Measurements from ENCODE around the gene PIP4K2A. TPM values are rescaled to one million over a fixed set of nuclear protein-coding genes. Genes with fewer than 3 reads are reported as not detected.

The PIP4K2A gene
- total and polyA plus RNA-seq, 2 donors, result 23.8 to 60.4 TPM

- no peak for DNase-seq (ENCODE audit: low read depth in 6 of 9, low spot score in 9 of 9)
Observed at GRCh38 chr10:22489975-22490374, 224.4 kb downstream of the PIP4K2A start.

GRCh38 chr10:22489467-22489866 lies 224.9 kb downstream of the PIP4K2A start:
- Histone ChIP-seq H3K9me3 (ENCODE audit: control insufficient read depth in 2 of 2, insufficient read depth in 1 of 2, low read length in 1 of 2) (no peaks in the 10 kb centered on the region), H3K27ac (ENCODE audit: low read depth in 1 of 2, low read length in 1 of 2) (no peak overlapping the region), H3K36me3 (ENCODE audit: control insufficient read depth in 2 of 2, insufficient read depth in 2 of 2, low read length in 1 of 2) (no peaks in the 10 kb centered on the region), H3K4me1 (ENCODE audit: control insufficient read depth in 2 of 2, insufficient read depth in 2 of 2, low read length in 2 of 2) (peaks cover 0 to 10% of the 10 kb centered on the region in 2 donors), H3K27me3 (ENCODE audit: control insufficient read depth in 2 of 2, insufficient read depth in 1 of 2, low read length in 1 of 2) (no peaks in the 10 kb centered on the region), H3K4me3 (ENCODE audit: low read length in 2 of 2) (no peak overlapping the region)
- DNase-seq (ENCODE audit: low read depth in 6 of 9, low spot score in 9 of 9), result no peak
- 90% methylated on average over 4 of the region's 4 CpGs for WGBS

More at GRCh38 chr10:22489975-22490374, 224.4 kb downstream of the PIP4K2A start:
- Histone ChIP-seq H3K9me3 (ENCODE audit: control insufficient read depth in 2 of 2, insufficient read depth in 1 of 2, low read length in 1 of 2) (no peaks in the 10 kb centered on the region), H3K4me3 (ENCODE audit: low read length in 2 of 2) (no peak overlapping the region), H3K27me3 (ENCODE audit: control insufficient read depth in 2 of 2, insufficient read depth in 1 of 2, low read length in 1 of 2) (no peaks in the 10 kb centered on the region), H3K36me3 (ENCODE audit: control insufficient read depth in 2 of 2, insufficient read depth in 2 of 2, low read length in 1 of 2) (no peaks in the 10 kb centered on the region), H3K27ac (ENCODE audit: low read depth in 1 of 2, low read length in 1 of 2) (no peak overlapping the region), H3K4me1 (ENCODE audit: control insufficient read depth in 2 of 2, insufficient read depth in 2 of 2, low read length in 2 of 2) (peaks cover 0 to 10% of the 10 kb centered on the region in 2 donors)
- WGBS, result over 99% methylated on average over 3 of the region's 3 CpGs

- DNase-seq (ENCODE audit: low read depth in 6 of 9, low spot score in 9 of 9), result no peak
- WGBS, result 89% methylated on average over 1 of the region's 1 CpG
Observed at GRCh38 chr10:22486431-22486830, 227.9 kb downstream of the PIP4K2A start.

More at GRCh38 chr10:22486431-22486830, 227.9 kb downstream of the PIP4K2A start:
- H3K36me3 ChIP-seq (ENCODE audit: control insufficient read depth in 2 of 2, insufficient read depth in 2 of 2, low read length in 1 of 2), result no peaks in the 10 kb centered on the region
- H3K4me1 ChIP-seq (ENCODE audit: control insufficient read depth in 2 of 2, insufficient read depth in 2 of 2, low read length in 2 of 2), result peaks cover 0 to 2% of the 10 kb centered on the region in 2 donors
- H3K4me3 ChIP-seq (ENCODE audit: low read length in 2 of 2), result no peak overlapping the region
- H3K9me3 ChIP-seq (ENCODE audit: control insufficient read depth in 2 of 2, insufficient read depth in 1 of 2, low read length in 1 of 2), result no peaks in the 10 kb centered on the region
- H3K27ac ChIP-seq (ENCODE audit: low read depth in 1 of 2, low read length in 1 of 2), result no peak overlapping the region
- no peaks in the 10 kb centered on the region for H3K27me3 ChIP-seq (ENCODE audit: control insufficient read depth in 2 of 2, insufficient read depth in 1 of 2, low read length in 1 of 2)

Other genes starting within 250 kb of the PIP4K2A start
- 0.09 TPM for gene ARMC3, start 213.5 kb upstream of the PIP4K2A start, total RNA-seq
- 0.11 TPM for gene ARMC3, start 213.5 kb upstream of the PIP4K2A start, polyA plus RNA-seq